NCI-H2227 (cell line): Measurements from ENCODE around the gene EMC8.
"Not testable (repeated sequence)": the region's sequence is repeated elsewhere in the genome, so short reads cannot be mapped to it uniquely, and the experiment has no call there.

Experiments
- DNase-seq: peaks from one replicate; lab custom pipeline; 2025; ENCODE audit not compliant: unreplicated experiment; lab: John Stamatoyannopoulos, UW

Gene EMC8

GRCh38 chr16:85816159-85816558 is 16.8 kb upstream of the EMC8 start:
- DNase-seq: no peak

- DNase-seq: no peak
These were observed 13.7 kb upstream of the EMC8 start for GRCh38 chr16:85812811-85813700.

- DNase-seq: peak; percentile 4
These were observed 12.9 kb upstream of the EMC8 start for GRCh38 chr16:85812031-85812807.

GRCh38 chr16:85810742-85811115 is 11.4 kb upstream of the EMC8 start:
- DNase-seq: no peak

GRCh38 chr16:85810097-85810741 is 10.9 kb upstream of the EMC8 start:
- no peak for DNase-seq

- DNase-seq: no peak
These were observed 10.3 kb upstream of the EMC8 start for GRCh38 chr16:85809645-85810044.

GRCh38 chr16:85808926-85809325 is 9.6 kb upstream of the EMC8 start:
- DNase-seq: no peak

GRCh38 chr16:85808104-85808503 is 8.8 kb upstream of the EMC8 start:
- not testable (repeated sequence) for DNase-seq

GRCh38 chr16:85807340-85807739 is 8.0 kb upstream of the EMC8 start:
- not testable (repeated sequence) for DNase-seq

- no peak for DNase-seq
These were observed 7.2 kb upstream of the EMC8 start for GRCh38 chr16:85806539-85806938.

- no peak for DNase-seq
These were observed 6.2 kb upstream of the EMC8 start for GRCh38 chr16:85805442-85806045.

- DNase-seq: no peak
These were observed 4.2 kb upstream of the EMC8 start for GRCh38 chr16:85803570-85803969.

- DNase-seq: no peak
These were observed 951 bp upstream of the EMC8 start for GRCh38 chr16:85800321-85800669.

GRCh38 chr16:85798901-85799496 is 345 bp downstream of the EMC8 start:
- DNase-seq: peak; percentile 19

GRCh38 chr16:85798283-85798776 is 1.0 kb downstream of the EMC8 start:
- DNase-seq: no peak

- DNase-seq: no peak
These were observed 2.7 kb downstream of the EMC8 start for GRCh38 chr16:85796599-85796998.

- no peak for DNase-seq
These were observed 3.2 kb downstream of the EMC8 start for GRCh38 chr16:85796152-85796551.

GRCh38 chr16:85794696-85795095 is 4.6 kb downstream of the EMC8 start:
- no peak for DNase-seq

- no peak for DNase-seq
These were observed 5.6 kb downstream of the EMC8 start for GRCh38 chr16:85793662-85794298.

GRCh38 chr16:85789773-85790172 is 9.6 kb downstream of the EMC8 start:
- DNase-seq: no peak
